ENCODE data around the gene EIF2A. TPM values are rescaled to one million over a fixed set of nuclear protein-coding genes. Genes with fewer than 3 reads are reported as not detected.
A peak's percentile ranks its signal among the peaks of the same experiment; 100 is the strongest.

Gene EIF2A
- total and polyA plus RNA-seq, 9 of the 15 experiments (the other 6 are each of a cell fraction or from before 2014, with no cell fraction given), result 106 to 192 (median 168) TPM

- TF ChIP-seq GMEB1 (CRISPR knock-in tag; IDR thresholded peaks at IDR 0.05) (peak; percentile 88), EZH2 (IDR thresholded peaks at IDR 0.05; ENCODE audit: borderline replicate concordance, low read depth, low read length) (no peak), SRSF7 (optimal IDR thresholded peaks at IDR 0.05; ENCODE audit: low read depth, low read length) (no peak), BDP1 (IDR thresholded peaks at IDR 0.05; ENCODE audit: insufficient read depth, insufficient read length) (no peak), KDM1A (IDR thresholded peaks at IDR 0.05) (no peak), TAF1 (IDR thresholded peaks at IDR 0.05; ENCODE audit: control insufficient read depth, extremely low read depth, insufficient read depth, low read length, severe bottlenecking) (peak; percentile 90), RNF219 (CRISPR knock-in tag; IDR thresholded peaks at IDR 0.05) (no peak), ZBTB2 (IDR thresholded peaks at IDR 0.05) (peak; percentile 72), HNRNPUL1 (IDR thresholded peaks at IDR 0.05; ENCODE audit: low read length) (no peak), CREB1 (IDR thresholded peaks at IDR 0.05) (peak; percentile 100), CREB1 (CRISPR knock-in tag; IDR thresholded peaks at IDR 0.05) (peak; percentile 100), SMAD2 (IDR thresholded peaks at IDR 0.05; ENCODE audit: low read depth, low read length) (no peak), MEIS2 (IDR thresholded peaks at IDR 0.05; ENCODE audit: partially characterized antibody) (no peak), ZEB2 (IDR thresholded peaks at IDR 0.05) (no peak), PURB (CRISPR knock-in tag; IDR thresholded peaks at IDR 0.05; ENCODE audit: low read depth) (no peak), KLF1 (tag; IDR thresholded peaks at IDR 0.05) (no peak)
Measured at GRCh38 chr3:150546226-150547044, at the start of gene EIF2A, which contains the start of gene SERP1 (continued).
